ENCODE data around the gene RCAN2. TPM values are rescaled to one million over a fixed set of nuclear protein-coding genes. Genes with fewer than 3 reads are reported as not detected.

Gene RCAN2
- total and polyA plus RNA-seq, 10 donors: 2.4 to 15.7 (median 7.2) TPM

DNA sequence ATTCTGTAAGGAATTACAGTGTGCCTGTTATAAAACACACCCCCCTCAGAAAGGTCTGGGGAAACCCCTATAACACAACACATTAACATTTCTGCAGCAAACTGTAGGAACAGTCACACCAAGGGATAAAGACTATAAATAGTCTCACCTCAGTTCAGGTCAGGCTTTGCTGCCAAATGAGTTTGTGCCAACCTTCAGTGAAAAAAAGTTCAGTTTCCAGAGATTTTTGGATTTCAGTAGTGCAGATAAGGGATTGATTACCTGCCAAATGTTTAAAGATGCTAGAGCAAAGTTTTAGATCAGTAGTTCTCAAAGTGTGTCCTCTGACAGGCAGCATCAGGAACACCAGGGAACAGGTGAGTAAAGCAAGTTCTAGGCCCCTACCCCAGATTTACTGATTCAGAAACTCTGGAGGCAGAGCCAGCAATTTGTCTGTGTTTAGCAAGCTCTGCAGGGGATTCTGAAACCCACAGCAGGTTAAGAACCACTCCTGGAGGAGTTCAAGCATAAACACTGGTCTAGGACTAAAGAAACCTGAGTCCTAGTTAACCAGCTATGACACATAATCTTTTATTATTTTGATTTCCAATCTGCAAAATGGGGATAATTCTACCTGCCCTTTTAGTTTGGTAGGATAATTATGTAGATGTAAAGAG, 111.0 kb downstream of the RCAN2 start:
- TF ChIP-seq POLR2A (IDR thresholded peaks at IDR 0.05) (no peak), POLR2AphosphoS5 (IDR thresholded peaks at IDR 0.05) (no peak)
- TF ChIP-seq, protein P1, sequence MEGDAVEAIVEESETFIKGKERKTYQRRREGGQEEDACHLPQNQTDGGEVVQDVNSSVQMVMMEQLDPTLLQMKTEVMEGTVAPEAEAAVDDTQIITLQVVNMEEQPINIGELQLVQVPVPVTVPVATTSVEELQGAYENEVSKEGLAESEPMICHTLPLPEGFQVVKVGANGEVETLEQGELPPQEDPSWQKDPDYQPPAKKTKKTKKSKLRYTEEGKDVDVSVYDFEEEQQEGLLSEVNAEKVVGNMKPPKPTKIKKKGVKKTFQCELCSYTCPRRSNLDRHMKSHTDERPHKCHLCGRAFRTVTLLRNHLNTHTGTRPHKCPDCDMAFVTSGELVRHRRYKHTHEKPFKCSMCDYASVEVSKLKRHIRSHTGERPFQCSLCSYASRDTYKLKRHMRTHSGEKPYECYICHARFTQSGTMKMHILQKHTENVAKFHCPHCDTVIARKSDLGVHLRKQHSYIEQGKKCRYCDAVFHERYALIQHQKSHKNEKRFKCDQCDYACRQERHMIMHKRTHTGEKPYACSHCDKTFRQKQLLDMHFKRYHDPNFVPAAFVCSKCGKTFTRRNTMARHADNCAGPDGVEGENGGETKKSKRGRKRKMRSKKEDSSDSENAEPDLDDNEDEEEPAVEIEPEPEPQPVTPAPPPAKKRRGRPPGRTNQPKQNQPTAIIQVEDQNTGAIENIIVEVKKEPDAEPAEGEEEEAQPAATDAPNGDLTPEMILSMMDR (IDR thresholded peaks at IDR 0.05 in 8 of 11, conservative IDR thresholded peaks at IDR 0.05 in 3 of 11): no peak
- Histone ChIP-seq H3K4me1 (peaks cover 0 to 37% (median 12%) of the 10 kb centered on the region in 6 donors), H3K9me3 (no peaks in the 10 kb centered on the region), H3K4me3 (no peak overlapping the region), H3K36me3 (no peaks in the 10 kb centered on the region), H3K27me3 (replicated peaks in 1 of 7) (no peaks in the 10 kb centered on the region), H3K27ac (no peak overlapping the region)
- intact Hi-C loops (cut with DNase I; ENCODE audit: low total_unique reads): no loop called here
- no peak for DNase-seq

DNA sequence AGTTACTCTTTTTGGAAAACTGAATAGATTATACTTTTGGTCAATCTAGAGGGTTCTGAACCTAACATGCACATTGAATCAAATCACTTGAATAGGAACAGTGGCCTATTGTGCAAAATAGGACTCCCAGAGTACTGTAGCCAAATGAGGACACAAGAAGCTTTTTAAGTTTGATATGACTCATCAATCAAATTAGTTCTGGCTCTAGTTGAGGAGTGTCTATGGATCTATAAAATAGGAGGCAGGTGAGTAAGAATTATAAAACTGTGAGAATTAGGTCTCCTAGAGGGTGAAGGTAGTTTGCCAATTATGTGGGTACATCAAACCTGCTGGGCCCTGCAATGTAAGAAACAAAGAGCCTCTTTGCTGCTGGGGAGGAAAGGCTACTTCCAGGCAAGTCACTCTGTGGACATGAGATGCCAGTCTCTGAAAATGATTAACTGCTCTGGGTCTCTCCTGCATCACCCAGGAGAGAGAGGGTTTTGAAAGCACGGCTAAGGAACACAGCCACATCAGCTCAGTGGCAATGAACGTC, 112.3 kb downstream of the RCAN2 start:
- peaks cover 0 to 37% (median 12%) of the 10 kb centered on the region in 6 donors for H3K4me1 ChIP-seq
- no peak overlapping the region for H3K4me3 ChIP-seq
- H3K36me3 ChIP-seq: no peaks in the 10 kb centered on the region
- H3K27me3 ChIP-seq (replicated peaks in 1 of 7): no peaks in the 10 kb centered on the region
- intact Hi-C loops (cut with DNase I; ENCODE audit: low total_unique reads): no loop called here
- TF ChIP-seq POLR2A (IDR thresholded peaks at IDR 0.05) (no peak), POLR2AphosphoS5 (IDR thresholded peaks at IDR 0.05) (no peak)
- TF ChIP-seq, protein P1 (IDR thresholded peaks at IDR 0.05 in 8 of 11, conservative IDR thresholded peaks at IDR 0.05 in 3 of 11): no peak
- DNase-seq: no peak
- 93 to 99% (median 95%) methylated on average over 2 of the region's 2 CpGs for WGBS, 5 donors
- no peaks in the 10 kb centered on the region for H3K9me3 ChIP-seq
- H3K27ac ChIP-seq: no peak overlapping the region

DNA sequence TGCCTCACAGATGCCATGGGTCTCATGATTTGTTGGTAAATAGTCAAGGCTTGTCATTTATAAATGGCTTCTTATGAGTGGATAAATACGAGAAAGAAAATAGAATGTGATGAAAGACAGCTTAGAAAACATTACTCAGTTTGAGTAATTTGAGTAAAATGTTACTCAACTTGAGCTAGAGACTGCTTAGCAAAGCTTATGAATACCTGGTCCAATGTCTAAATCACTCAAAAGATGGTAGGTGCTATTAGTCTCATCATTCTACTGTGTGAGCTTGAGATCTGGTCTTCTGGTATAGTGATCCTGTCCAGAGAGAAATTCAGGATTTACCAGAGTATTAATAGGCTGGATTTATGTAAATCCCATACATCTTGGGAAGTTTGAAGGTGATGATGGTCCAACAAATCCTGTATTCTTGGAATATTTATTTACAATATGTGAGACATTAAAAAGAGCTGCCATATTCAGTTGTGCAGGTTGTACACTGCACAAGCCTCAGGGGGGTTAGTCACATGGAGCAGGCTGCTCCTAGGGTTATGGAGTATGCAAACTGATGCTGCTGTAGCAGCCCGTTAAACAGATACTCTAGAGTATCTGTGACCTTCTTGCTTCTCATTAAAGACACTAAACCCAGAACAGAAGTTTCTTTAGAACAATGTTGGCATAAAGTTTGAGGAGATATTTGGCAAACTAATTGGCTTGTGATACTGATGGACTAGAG, 112.9 kb downstream of the RCAN2 start:
- TF ChIP-seq POLR2AphosphoS5 (IDR thresholded peaks at IDR 0.05): no peak
- TF ChIP-seq, protein P1 (IDR thresholded peaks at IDR 0.05 in 8 of 11, conservative IDR thresholded peaks at IDR 0.05 in 3 of 11): no peak
- TF ChIP-seq POLR2A (IDR thresholded peaks at IDR 0.05): no peak
- Histone ChIP-seq H3K9me3 (no peaks in the 10 kb centered on the region), H3K27ac (no peak overlapping the region), H3K27me3 (replicated peaks in 1 of 7) (no peaks in the 10 kb centered on the region), H3K4me3 (no peak overlapping the region), H3K36me3 (no peaks in the 10 kb centered on the region), H3K4me1 (peaks cover 0 to 37% (median 12%) of the 10 kb centered on the region in 6 donors)
- no peak for DNase-seq
- 64 to 85% (median 73%) methylated on average over 2 of the region's 2 CpGs for WGBS, 5 donors
- intact Hi-C loops (cut with DNase I; ENCODE audit: low total_unique reads): no loop called here

DNA sequence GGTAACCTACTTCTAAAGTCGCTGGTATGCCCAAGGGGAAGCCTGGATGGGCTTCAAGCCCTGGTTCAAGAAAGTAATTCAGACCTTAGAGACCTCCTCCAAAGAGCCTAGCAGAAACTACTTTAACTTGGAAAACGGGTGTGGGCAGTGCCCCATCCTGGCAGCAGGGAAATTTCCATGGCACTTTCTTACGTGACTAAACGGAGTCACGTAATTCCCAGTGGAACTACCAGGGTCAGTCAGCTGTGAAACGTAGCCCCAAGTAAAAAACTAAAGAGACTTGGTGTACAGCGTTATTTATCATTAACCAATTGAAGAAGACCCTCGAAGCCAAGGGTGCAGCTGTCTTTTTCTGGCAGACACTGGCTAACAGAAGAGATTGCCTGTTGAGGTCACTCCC, 114.0 kb downstream of the RCAN2 start:
- H3K36me3 ChIP-seq: no peaks in the 10 kb centered on the region
- peak overlapping the region in 6 of 8 donors; percentile 22 to 77 (median 62) for H3K27ac ChIP-seq
- intact Hi-C loops (cut with DNase I; ENCODE audit: low total_unique reads): no loop called here
- TF ChIP-seq POLR2A (IDR thresholded peaks at IDR 0.05): no peak
- TF ChIP-seq, protein P1 (IDR thresholded peaks at IDR 0.05 in 8 of 11, conservative IDR thresholded peaks at IDR 0.05 in 3 of 11): no peak
- TF ChIP-seq POLR2AphosphoS5 (IDR thresholded peaks at IDR 0.05): no peak
- H3K27me3 ChIP-seq (replicated peaks in 1 of 7): no peaks in the 10 kb centered on the region
- H3K4me3 ChIP-seq: peak overlapping the region in 1 of 8 donors; percentile 24
- H3K4me1 ChIP-seq: peaks cover 0 to 37% (median 12%) of the 10 kb centered on the region in 6 donors
- H3K9me3 ChIP-seq: no peaks in the 10 kb centered on the region
- no peak for DNase-seq
- 55 to 78% (median 75%) methylated on average over 8 of the region's 8 CpGs for WGBS, 5 donors
